HepG2 (cell line): ENCODE measurements around the gene TAT. TPM values are rescaled to one million over a fixed set of nuclear protein-coding genes. Genes with fewer than 3 reads are reported as not detected.

Experiments used
- ATAD3A ChIP-seq: sonication (generic); formaldehyde crosslinking; IDR thresholded peaks from 2 replicates; pipeline ENCODE4 v1.4.0; 2020; ENCODE audit warnings: missing genetic modification reagents
- DBP ChIP-seq: sonication (generic); formaldehyde crosslinking; IDR thresholded peaks from 2 replicates; pipeline ENCODE4 v1.4.0; 2020; ENCODE audit warnings: missing genetic modification reagents; ENCODE audit errors: not compliant biosample characterization
- ERF ChIP-seq: IDR thresholded peaks from 2 replicates; pipeline ENCODE4 v1.6.1; 2018; ENCODE audit warnings: missing biosample characterization, missing genetic modification reagents
- FOXA1 ChIP-seq, 2 experiments: fragments of 450-650 bp in 1 of 2; sonication (generic) in 1 of 2; formaldehyde crosslinking in 1 of 2; IDR thresholded peaks; 2 replicates each; pipeline versions ENCODE4 v1.4.0 to v1.6.1; 2016 to 2020; ENCODE audit warnings: missing genetic modification reagents in 1 of 2
- GLMP ChIP-seq: sonication (generic); formaldehyde crosslinking; IDR thresholded peaks from 2 replicates; pipeline ENCODE4 v1.9.0; 2021; ENCODE audit warnings: missing genetic modification reagents, mild to moderate bottlenecking, borderline replicate concordance
- GMEB2 ChIP-seq: IDR thresholded peaks from 2 replicates; pipeline ENCODE4 v1.6.1; 2016; ENCODE audit warnings: missing biosample characterization, missing genetic modification reagents, low read depth
- GTF3A ChIP-seq: sonication (generic); formaldehyde crosslinking; conservative IDR thresholded peaks from 2 replicates; pipeline ENCODE4 v1.4.0; 2020; ENCODE audit warnings: mild to moderate bottlenecking, missing genetic modification reagents
- MAF1 ChIP-seq: sonication (generic); formaldehyde crosslinking; IDR thresholded peaks from 2 replicates; pipeline ENCODE4 v1.5.0; 2020; ENCODE audit warnings: missing genetic modification reagents, borderline replicate concordance
- MTA1 ChIP-seq: sonication (generic); formaldehyde crosslinking; IDR thresholded peaks from 2 replicates; pipeline ENCODE4 v1.4.0; 2020; ENCODE audit warnings: missing genetic modification reagents, mild to moderate bottlenecking, borderline replicate concordance
- NR1H2 ChIP-seq: sonication (generic); formaldehyde crosslinking; IDR thresholded peaks from 2 replicates; pipeline ENCODE4 v1.8.1; 2022; ENCODE audit warnings: low read depth, missing genetic modification reagents, borderline replicate concordance
- NR2C2 ChIP-seq: sonication (generic); formaldehyde crosslinking; IDR thresholded peaks from 2 replicates; pipeline ENCODE4 v1.4.0; 2020; ENCODE audit warnings: missing genetic modification reagents, mild to moderate bottlenecking, moderate library complexity, borderline replicate concordance
- RFX1 ChIP-seq: fragments of 450-650 bp; IDR thresholded peaks from 2 replicates; pipeline ENCODE4 v1.6.1; 2017
- SCMH1 ChIP-seq: sonication (generic); formaldehyde crosslinking; IDR thresholded peaks from 2 replicates; pipeline ENCODE4 v1.9.0; 2021; ENCODE audit warnings: missing genetic modification reagents, mild to moderate bottlenecking, borderline replicate concordance
- SOX13 ChIP-seq, 3 experiments: fragments of 450-650 bp in 1 of 3; sonication (generic) in 1 of 3; formaldehyde crosslinking in 1 of 3; IDR thresholded peaks in 2 of 3; conservative IDR thresholded peaks in 1 of 3; 2 replicates each; pipeline versions ENCODE4 v1.5.0 to v1.6.1; 2016 to 2020; ENCODE audit warnings: antibody characterized with exemption in 1 of 3, mild to moderate bottlenecking in 1 of 3, missing compliant biosample characterization in 1 of 3, missing genetic modification reagents in 1 of 3, moderate library complexity in 1 of 3
- TCF7 ChIP-seq: sonication (generic); IDR thresholded peaks from 2 replicates; pipeline ENCODE4 v1.6.1; 2016; ENCODE audit warnings: antibody characterized with exemption, low read depth
- TMF1 ChIP-seq: sonication (generic); formaldehyde crosslinking; IDR thresholded peaks from 2 replicates; pipeline ENCODE4 v1.8.1; 2022; ENCODE audit warnings: low read depth, missing genetic modification reagents
- ZNF414 ChIP-seq: sonication (generic); formaldehyde crosslinking; IDR thresholded peaks from 2 replicates; pipeline ENCODE4 v1.5.0; 2020; ENCODE audit warnings: missing genetic modification reagents
- ZNF564 ChIP-seq: sonication (generic); formaldehyde crosslinking; IDR thresholded peaks from 2 replicates; pipeline ENCODE4 v1.8.1; 2023; ENCODE audit warnings: mild to moderate bottlenecking, missing genetic modification reagents
- ZNF691 ChIP-seq: sonication (generic); formaldehyde crosslinking; IDR thresholded peaks from 2 replicates; pipeline ENCODE4 v1.4.0; 2020; ENCODE audit warnings: missing genetic modification reagents, low read depth, mild to moderate bottlenecking, borderline replicate concordance
- ZNF782 ChIP-seq: sonication (generic); formaldehyde crosslinking; IDR thresholded peaks from 2 replicates; pipeline ENCODE4 v1.4.0; 2020; ENCODE audit warnings: missing genetic modification reagents, mild to moderate bottlenecking, borderline replicate concordance
- ZNF784 ChIP-seq: sonication (generic); formaldehyde crosslinking; IDR thresholded peaks from 2 replicates; pipeline ENCODE4 v1.5.1; 2020; ENCODE audit warnings: missing genetic modification reagents, mild to moderate bottlenecking, borderline replicate concordance
- ZNF788 ChIP-seq: sonication (generic); formaldehyde crosslinking; IDR thresholded peaks from 2 replicates; pipeline ENCODE4 v1.5.0; 2020; ENCODE audit warnings: mild to moderate bottlenecking, missing genetic modification reagents, borderline replicate concordance
- polyA plus RNA-seq, 8 experiments: library from polyadenylated mRNA; depleted of rRNA in 3 of 8; stranded (reverse) in 7 of 8; unstranded in 1 of 8; fragments of >200 nt; fragmentation: Illumina TruSeq in 4 of 8; extraction: Trizol in 4 of 8; gene quantifications; 2 replicates each; pipeline versions ENCODE4 v1.2.1 to v1.2.3, GENCODE V29; 2011 to 2016; ENCODE audit warnings: low read depth in 4 of 8, missing spikeins in 1 of 8, mixed read lengths in 1 of 8; ENCODE audit not compliant: insufficient read depth in 1 of 8
- total RNA-seq, 5 experiments: library from RNA; depleted of rRNA; stranded (reverse); fragments of >200 nt; fragmentation: Illumina TruSeq; extraction: Trizol; gene quantifications; 2 replicates each; pipeline ENCODE4 v1.2.3, GENCODE V29; 2016; ENCODE audit warnings: low read depth in 1 of 5

The TAT gene
- total and polyA plus RNA-seq, 2 of the 13 experiments (the other 11 are each of a cell fraction or from before 2014, with no cell fraction given): 1.6 to 5.8 TPM

GRCh38 chr16:71626018-71626857, 49.3 kb upstream of the TAT start, which contains the start of gene MARVELD3 (continued):
- TF ChIP-seq GMEB2 (CRISPR knock-in tag) (no peak), ZNF784 (CRISPR knock-in tag) (peak; percentile 44; the same call in 1 of the 2 replicates), ZNF788 (CRISPR knock-in tag) (no peak; the same call in 1 of the 2 replicates), MAF1 (CRISPR knock-in tag) (no peak; the same call in 1 of the 2 replicates), ZNF691 (CRISPR knock-in tag) (no peak), DBP (CRISPR knock-in tag) (no peak), GTF3A (CRISPR knock-in tag) (no peak), GLMP (CRISPR knock-in tag) (no peak), FOXA1 (IDR thresholded peaks at IDR 0.05) (no peak), FOXA1 (CRISPR knock-in tag; IDR thresholded peaks at IDR 0.05) (0 out of 2 replicates have a peak, but pooled peaks have one; percentile 3), ERF (CRISPR knock-in tag) (peak; percentile 63), RFX1 (no peak), SOX13 (IDR thresholded peaks at IDR 0.05) (no peak), SOX13 (CRISPR knock-in tag; conservative IDR thresholded peaks at IDR 0.05 in 1 of 2, IDR thresholded peaks at IDR 0.05 in 1 of 2) (0 out of 4 replicates have a peak, but pooled peaks of 1 of the 2 experiments have one; percentile 9), TMF1 (peak; percentile 90), MTA1 (CRISPR knock-in tag) (peak; percentile 76; the same call in 1 of the 2 replicates), SCMH1 (no peak), ZNF782 (CRISPR knock-in tag) (peak; percentile 24; the same call in 1 of the 2 replicates), ZNF414 (CRISPR knock-in tag) (no peak), ZNF564 (CRISPR knock-in tag) (0 out of 2 replicates have a peak, but pooled peaks have one; percentile 45), NR2C2 (CRISPR knock-in tag) (no peak), ATAD3A (CRISPR knock-in tag) (no peak), NR1H2 (CRISPR knock-in tag) (no peak; the same call in 1 of the 2 replicates), TCF7 (no peak)
